Karpas-422 (cell line): ENCODE data around the gene BCL2. TPM values are rescaled to one million over a fixed set of nuclear protein-coding genes. Genes with fewer than 3 reads are reported as not detected.

ENCODE experiments used
- DNase-seq: peaks from one replicate; pipeline ENCODE4 v3.0.0-alpha.2; 2015
- H2AFZ ChIP-seq: fragments of 200-600 bp; sonication (generic); 2 replicates; pipeline ENCODE4 v1.6.1; 2014; ENCODE audit warnings: antibody characterized with exemption, low read length, mixed read lengths
- H3K27ac ChIP-seq: fragments of 200-600 bp; sonication (generic); 2 replicates; pipeline ENCODE4 v1.5.1; 2014; ENCODE audit warnings: mild to moderate bottlenecking, low read length, moderate library complexity
- H3K27me3 ChIP-seq: fragments of 200-600 bp; sonication (generic); 2 replicates; pipeline ENCODE4 v1.6.1; 2014; ENCODE audit warnings: low read length, mixed read lengths
- H3K36me3 ChIP-seq: fragments of 200-600 bp; sonication (generic); 2 replicates; pipeline ENCODE4 v1.6.1; 2014; ENCODE audit warnings: low read length, mixed read lengths; ENCODE audit not compliant: insufficient read depth
- H3K4me1 ChIP-seq: fragments of 200-600 bp; sonication (generic); 2 replicates; pipeline ENCODE4 v1.6.1; 2014; ENCODE audit warnings: mild to moderate bottlenecking, low read length, mixed read lengths
- H3K4me2 ChIP-seq: fragments of 200-600 bp; sonication (generic); 2 replicates; pipeline ENCODE4 v1.6.1; 2014; ENCODE audit warnings: low read length, low read depth, mild to moderate bottlenecking; ENCODE audit not compliant: poor library complexity, severe bottlenecking
- H3K4me3 ChIP-seq: fragments of 200-600 bp; sonication (generic); 2 replicates; pipeline ENCODE4 v1.5.1; 2014; ENCODE audit warnings: mild to moderate bottlenecking, antibody characterized with exemption, low read length, mixed read lengths
- H3K79me2 ChIP-seq: fragments of 200-600 bp; sonication (generic); 2 replicates; pipeline ENCODE4 v1.6.1; 2014; ENCODE audit warnings: mild to moderate bottlenecking, low read length, mixed read lengths
- H3K9ac ChIP-seq: fragments of 200-600 bp; sonication (generic); 2 replicates; pipeline ENCODE4 v1.6.0; 2014; ENCODE audit warnings: low read length
- H3K9me2 ChIP-seq: fragments of 200-600 bp; sonication (generic), shearing (Covaris generic); replicated peaks from 2 replicates; pipeline ENCODE4 v1.6.0; 2014; ENCODE audit warnings: mild to moderate bottlenecking, low read length, moderate library complexity; ENCODE audit not compliant: insufficient read depth
- H3K9me3 ChIP-seq: fragments of 300-700, 200-600 bp; sonication (generic); 2 replicates; pipeline ENCODE4 v1.6.1; 2014; ENCODE audit warnings: low read length, mixed read lengths
- H4K20me1 ChIP-seq: fragments of 200-600 bp; sonication (generic); 2 replicates; pipeline ENCODE4 v1.6.1; 2014; ENCODE audit warnings: mild to moderate bottlenecking, antibody characterized with exemption, low read length, low read depth; ENCODE audit not compliant: insufficient read depth
- total RNA-seq: library from RNA; depleted of rRNA; stranded (reverse); fragments of >200 nt; shearing (Covaris generic); gene quantifications from 2 replicates; pipeline ENCODE4 v1.2.3, GENCODE V29; 2014; ENCODE audit warnings: low replicate concordance

BCL2 gene
- total RNA-seq, 1 experiment from 2014 or later, result 271 TPM

- Histone ChIP-seq H3K4me2 (no peak overlapping the region), H3K9me2 (no peaks in the 10 kb centered on the region), H3K27me3 (no peaks in the 10 kb centered on the region), H3K4me1 (peaks cover 42% of the 10 kb centered on the region), H3K27ac (no peak overlapping the region), H3K4me3 (no peak overlapping the region), H2AFZ (no peak overlapping the region), H3K36me3 (peaks cover 38% of the 10 kb centered on the region), H4K20me1 (no peaks in the 10 kb centered on the region), H3K79me2 (peaks cover 93% of the 10 kb centered on the region), H3K9ac (no peak overlapping the region), H3K9me3 (no peaks in the 10 kb centered on the region)
- DNase-seq, result no peak
Observed at GRCh38 chr18:63234432-63234831, 85.1 kb downstream of the BCL2 start.

- Histone ChIP-seq H3K79me2 (peaks cover 90% of the 10 kb centered on the region), H3K9me2 (no peaks in the 10 kb centered on the region), H3K4me1 (peaks cover 51% of the 10 kb centered on the region), H3K9ac (no peak overlapping the region), H3K27me3 (no peaks in the 10 kb centered on the region), H3K9me3 (no peaks in the 10 kb centered on the region), H3K36me3 (peaks cover 33% of the 10 kb centered on the region), H3K4me2 (no peak overlapping the region), H3K27ac (no peak overlapping the region), H4K20me1 (no peaks in the 10 kb centered on the region), H2AFZ (no peak overlapping the region), H3K4me3 (no peak overlapping the region)
- DNase-seq, result no peak
Observed at GRCh38 chr18:63233334-63233733, 86.2 kb downstream of the BCL2 start.

GRCh38 chr18:63232826-63233225, 86.7 kb downstream of the BCL2 start:
- Histone ChIP-seq H3K27ac (peak overlapping the region; percentile 30; the same call in 1 of the 2 replicates), H3K9ac (no peak overlapping the region), H3K4me2 (no peak overlapping the region), H2AFZ (no peak overlapping the region), H3K4me3 (no peak overlapping the region), H3K9me2 (no peaks in the 10 kb centered on the region), H4K20me1 (no peaks in the 10 kb centered on the region), H3K79me2 (peaks cover 90% of the 10 kb centered on the region), H3K36me3 (peaks cover 30% of the 10 kb centered on the region), H3K4me1 (peaks cover 56% of the 10 kb centered on the region), H3K9me3 (no peaks in the 10 kb centered on the region), H3K27me3 (no peaks in the 10 kb centered on the region)
- DNase-seq, result no peak

- peaks cover 84% of the 10 kb centered on the region for H3K4me1 ChIP-seq
- no peaks in the 10 kb centered on the region for H3K9me2 ChIP-seq
- H2AFZ ChIP-seq, result no peak overlapping the region
- no peaks in the 10 kb centered on the region for H4K20me1 ChIP-seq
- peaks cover 30% of the 10 kb centered on the region for H3K36me3 ChIP-seq
- H3K79me2 ChIP-seq, result peaks cover 95% of the 10 kb centered on the region
- no peaks in the 10 kb centered on the region for H3K9me3 ChIP-seq
- no peak for DNase-seq
- no peak overlapping the region for H3K4me3 ChIP-seq
- peak overlapping the region; percentile 26 for H3K27ac ChIP-seq
- H3K4me2 ChIP-seq, result peak overlapping the region; percentile 7
- H3K9ac ChIP-seq, result no peak overlapping the region
- H3K27me3 ChIP-seq, result no peaks in the 10 kb centered on the region
Observed at GRCh38 chr18:63229971-63230370, 89.6 kb downstream of the BCL2 start.

GRCh38 chr18:63225434-63225833, 94.1 kb downstream of the BCL2 start:
- H3K27me3 ChIP-seq, result no peaks in the 10 kb centered on the region
- no peak overlapping the region for H3K4me2 ChIP-seq
- peaks cover 95% of the 10 kb centered on the region for H3K79me2 ChIP-seq
- DNase-seq, result no peak
- H2AFZ ChIP-seq, result no peak overlapping the region
- H3K4me1 ChIP-seq, result peaks cover 63% of the 10 kb centered on the region
- H3K36me3 ChIP-seq, result peaks cover 11% of the 10 kb centered on the region; the same call in 1 of the 2 replicates
- no peaks in the 10 kb centered on the region for H3K9me3 ChIP-seq
- H3K9ac ChIP-seq, result no peak overlapping the region
- H3K9me2 ChIP-seq, result no peaks in the 10 kb centered on the region
- no peak overlapping the region for H3K4me3 ChIP-seq
- H4K20me1 ChIP-seq, result no peaks in the 10 kb centered on the region
- no peak overlapping the region for H3K27ac ChIP-seq

GRCh38 chr18:63224630-63225029, 94.9 kb downstream of the BCL2 start:
- Histone ChIP-seq H3K4me3 (no peak overlapping the region), H3K27ac (peak overlapping the region; percentile 46; the same call in 1 of the 2 replicates), H3K79me2 (peaks cover 95% of the 10 kb centered on the region)

GRCh38 chr18:63223837-63224236, 95.7 kb downstream of the BCL2 start:
- Histone ChIP-seq H2AFZ (no peak overlapping the region), H3K9ac (no peak overlapping the region), H3K27ac (peak overlapping the region; percentile 46; the same call in 1 of the 2 replicates), H3K9me3 (no peaks in the 10 kb centered on the region), H4K20me1 (no peaks in the 10 kb centered on the region), H3K36me3 (peaks cover 12% of the 10 kb centered on the region), H3K4me1 (peaks cover 49% of the 10 kb centered on the region), H3K4me3 (no peak overlapping the region), H3K27me3 (no peaks in the 10 kb centered on the region), H3K79me2 (peaks cover 97% of the 10 kb centered on the region), H3K9me2 (no peaks in the 10 kb centered on the region), H3K4me2 (no peak overlapping the region)
- DNase-seq, result no peak

More at GRCh38 chr18:63224630-63225029, 94.9 kb downstream of the BCL2 start:
- Histone ChIP-seq H3K9me3 (no peaks in the 10 kb centered on the region), H3K27me3 (no peaks in the 10 kb centered on the region), H3K9ac (no peak overlapping the region), H3K4me2 (no peak overlapping the region), H2AFZ (no peak overlapping the region), H4K20me1 (no peaks in the 10 kb centered on the region), H3K36me3 (peaks cover 13% of the 10 kb centered on the region), H3K4me1 (peaks cover 55% of the 10 kb centered on the region), H3K9me2 (no peaks in the 10 kb centered on the region)
- DNase-seq, result no peak

GRCh38 chr18:63220903-63221302, 98.7 kb downstream of the BCL2 start:
- Histone ChIP-seq H3K27me3 (no peaks in the 10 kb centered on the region), H3K79me2 (peaks cover 98% of the 10 kb centered on the region), H2AFZ (no peak overlapping the region), H3K4me1 (peaks cover 44% of the 10 kb centered on the region), H3K4me2 (no peak overlapping the region), H3K27ac (no peak overlapping the region), H4K20me1 (no peaks in the 10 kb centered on the region), H3K4me3 (no peak overlapping the region), H3K9me3 (no peaks in the 10 kb centered on the region), H3K9ac (no peak overlapping the region), H3K36me3 (peaks cover 5% of the 10 kb centered on the region), H3K9me2 (no peaks in the 10 kb centered on the region)
- DNase-seq, result no peak

- H3K4me2 ChIP-seq, result no peak overlapping the region
- no peaks in the 10 kb centered on the region for H3K9me3 ChIP-seq
- H3K4me1 ChIP-seq, result peaks cover 45% of the 10 kb centered on the region
- no peak for DNase-seq
- H4K20me1 ChIP-seq, result no peaks in the 10 kb centered on the region
- no peak overlapping the region for H3K4me3 ChIP-seq
- H3K27ac ChIP-seq, result no peak overlapping the region
- no peaks in the 10 kb centered on the region for H3K9me2 ChIP-seq
- peaks cover 10% of the 10 kb centered on the region for H3K36me3 ChIP-seq
- H3K27me3 ChIP-seq, result no peaks in the 10 kb centered on the region
- no peak overlapping the region for H3K9ac ChIP-seq
- H2AFZ ChIP-seq, result no peak overlapping the region
- peaks cover 96% of the 10 kb centered on the region for H3K79me2 ChIP-seq
Observed at GRCh38 chr18:63218472-63218871, 101.1 kb downstream of the BCL2 start.
